ENCODE results near the gene RNF114.

The RNF114 gene

DNA sequence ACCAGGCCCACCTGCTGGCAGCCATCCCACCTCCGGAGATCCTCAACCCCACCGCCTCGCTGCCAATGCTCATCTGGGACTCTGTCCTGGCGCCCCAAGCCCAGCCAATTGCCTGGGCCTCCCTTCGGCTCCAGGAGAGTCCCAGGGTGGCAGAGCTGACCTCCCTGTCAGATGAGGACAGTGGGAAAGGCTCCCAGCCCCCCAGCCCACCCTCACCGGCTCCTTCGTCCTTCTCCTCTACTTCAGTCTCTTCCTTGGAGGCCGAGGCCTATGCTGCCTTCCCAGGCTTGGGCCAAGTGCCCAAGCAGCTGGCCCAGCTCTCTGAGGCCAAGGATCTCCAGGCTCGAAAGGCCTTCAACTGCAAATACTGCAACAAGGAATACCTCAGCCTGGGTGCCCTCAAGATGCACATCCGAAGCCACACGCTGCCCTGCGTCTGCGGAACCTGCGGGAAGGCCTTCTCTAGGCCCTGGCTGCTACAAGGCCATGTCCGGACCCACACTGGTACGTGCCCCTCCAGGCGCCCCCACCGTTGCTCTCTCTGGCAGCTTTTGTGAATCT, 47.7 kb downstream of the RNF114 start:
- no peak overlapping the region for H3K9ac ChIP-seq (ENCODE audit: low read length)
- H3K4me2 ChIP-seq (ENCODE audit: low read length): 0 out of 2 replicates have a peak overlapping the region, but pooled peaks have one; percentile 94
- peaks cover 31% of the 10 kb centered on the region for H3K4me1 ChIP-seq (ENCODE audit: low read length)
- H4K20me1 ChIP-seq (ENCODE audit: insufficient read depth, low read length): no peaks in the 10 kb centered on the region
- no peak overlapping the region for H2AFZ ChIP-seq (ENCODE audit: low read depth, low read length)
- H3K36me3 ChIP-seq (replicated peaks; ENCODE audit: low read depth, low read length): peaks cover 13% of the 10 kb centered on the region
- H3K79me2 ChIP-seq (ENCODE audit: low read length): no peaks in the 10 kb centered on the region
- no peak overlapping the region for H3K27ac ChIP-seq (ENCODE audit: low read length)
- TF ChIP-seq, protein P1, sequence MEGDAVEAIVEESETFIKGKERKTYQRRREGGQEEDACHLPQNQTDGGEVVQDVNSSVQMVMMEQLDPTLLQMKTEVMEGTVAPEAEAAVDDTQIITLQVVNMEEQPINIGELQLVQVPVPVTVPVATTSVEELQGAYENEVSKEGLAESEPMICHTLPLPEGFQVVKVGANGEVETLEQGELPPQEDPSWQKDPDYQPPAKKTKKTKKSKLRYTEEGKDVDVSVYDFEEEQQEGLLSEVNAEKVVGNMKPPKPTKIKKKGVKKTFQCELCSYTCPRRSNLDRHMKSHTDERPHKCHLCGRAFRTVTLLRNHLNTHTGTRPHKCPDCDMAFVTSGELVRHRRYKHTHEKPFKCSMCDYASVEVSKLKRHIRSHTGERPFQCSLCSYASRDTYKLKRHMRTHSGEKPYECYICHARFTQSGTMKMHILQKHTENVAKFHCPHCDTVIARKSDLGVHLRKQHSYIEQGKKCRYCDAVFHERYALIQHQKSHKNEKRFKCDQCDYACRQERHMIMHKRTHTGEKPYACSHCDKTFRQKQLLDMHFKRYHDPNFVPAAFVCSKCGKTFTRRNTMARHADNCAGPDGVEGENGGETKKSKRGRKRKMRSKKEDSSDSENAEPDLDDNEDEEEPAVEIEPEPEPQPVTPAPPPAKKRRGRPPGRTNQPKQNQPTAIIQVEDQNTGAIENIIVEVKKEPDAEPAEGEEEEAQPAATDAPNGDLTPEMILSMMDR (IDR thresholded peaks at IDR 0.05; ENCODE audit: low read depth, low read length): no peak
- TF ChIP-seq EZH2phosphoT487 (IDR thresholded peaks at IDR 0.05; ENCODE audit: low read depth): no peak
- H3K4me3 ChIP-seq (ENCODE audit: low read length): no peak overlapping the region
- H3K9me3 ChIP-seq (ENCODE audit: insufficient read depth, low read length): no peaks in the 10 kb centered on the region
- H3K27me3 ChIP-seq (ENCODE audit: low read depth, low read length): peaks cover 4% of the 10 kb centered on the region; the same call in 1 of the 2 replicates

DNA sequence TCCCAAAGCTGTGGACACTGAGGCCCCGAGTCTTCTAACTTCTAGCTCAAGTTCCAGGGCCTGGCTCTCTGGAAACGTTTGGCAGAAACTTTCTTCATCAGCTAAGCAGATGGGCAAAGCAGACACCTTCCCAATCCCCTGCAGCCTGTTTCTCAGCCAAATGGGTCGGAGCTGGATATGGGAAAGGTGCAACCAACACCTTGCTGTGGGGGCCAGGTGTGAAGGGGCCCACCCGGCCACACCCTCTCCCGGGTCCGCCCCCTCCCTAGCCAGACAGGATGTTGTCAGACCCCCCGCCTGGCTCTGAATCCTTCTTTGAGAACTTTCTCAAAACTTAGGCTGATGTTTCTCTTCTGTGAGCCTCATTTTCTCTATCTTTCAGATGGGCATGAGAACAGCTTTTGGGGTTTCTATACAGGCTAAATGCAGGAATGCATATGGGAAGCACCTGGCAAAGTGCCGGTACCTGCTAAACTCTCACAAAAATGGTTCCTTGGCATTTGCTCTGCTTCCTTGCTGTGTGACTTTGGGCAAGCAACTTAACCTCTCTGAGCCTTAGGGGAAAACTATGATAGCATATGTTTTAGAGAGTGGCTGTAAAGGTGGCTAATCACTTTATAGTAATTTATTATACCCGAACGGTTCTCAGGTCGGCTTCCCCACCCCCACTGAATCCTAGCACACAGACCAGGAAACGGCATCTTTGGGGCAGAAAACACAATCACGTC, 48.4 kb downstream of the RNF114 start:
- Histone ChIP-seq H3K27ac (ENCODE audit: low read length) (no peak overlapping the region), H2AFZ (ENCODE audit: low read depth, low read length) (no peak overlapping the region), H3K9me3 (ENCODE audit: insufficient read depth, low read length) (no peaks in the 10 kb centered on the region), H3K4me1 (ENCODE audit: low read length) (peaks cover 26% of the 10 kb centered on the region), H3K27me3 (ENCODE audit: low read depth, low read length) (peaks cover 4% of the 10 kb centered on the region; the same call in 1 of the 2 replicates), H3K79me2 (ENCODE audit: low read length) (no peaks in the 10 kb centered on the region), H4K20me1 (ENCODE audit: insufficient read depth, low read length) (no peaks in the 10 kb centered on the region), H3K9ac (ENCODE audit: low read length) (no peak overlapping the region), H3K4me2 (ENCODE audit: low read length) (no peak overlapping the region), H3K36me3 (replicated peaks; ENCODE audit: low read depth, low read length) (peaks cover 13% of the 10 kb centered on the region), H3K4me3 (ENCODE audit: low read length) (no peak overlapping the region)
- TF ChIP-seq, protein P1 (IDR thresholded peaks at IDR 0.05; ENCODE audit: low read depth, low read length): no peak
- no peak for TF ChIP-seq EZH2phosphoT487 (IDR thresholded peaks at IDR 0.05; ENCODE audit: low read depth)

DNA sequence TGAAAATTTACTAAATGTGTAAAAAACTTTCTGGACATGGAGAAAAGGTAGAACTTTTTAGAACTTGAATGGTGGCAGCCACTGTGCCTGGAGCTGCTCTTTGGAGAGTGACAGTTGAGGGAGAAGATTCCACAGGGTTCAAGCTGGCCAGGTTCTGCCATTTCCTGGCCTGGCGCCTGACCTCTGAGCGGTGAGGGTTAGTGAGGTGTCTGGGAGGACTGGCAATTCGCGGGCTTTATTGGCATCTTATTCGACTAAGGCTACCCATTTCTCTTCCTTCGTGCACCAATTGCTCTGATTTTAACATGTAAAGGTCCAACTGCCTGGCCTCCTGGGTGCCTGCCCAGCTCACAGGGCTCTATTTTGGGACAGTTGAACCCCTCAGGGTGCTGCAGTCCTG, 49.0 kb downstream of the RNF114 start:
- H3K9me3 ChIP-seq (ENCODE audit: insufficient read depth, low read length): no peaks in the 10 kb centered on the region
- H3K4me3 ChIP-seq (ENCODE audit: low read length): no peak overlapping the region
- no peak overlapping the region for H2AFZ ChIP-seq (ENCODE audit: low read depth, low read length)
- TF ChIP-seq, protein P1 (IDR thresholded peaks at IDR 0.05; ENCODE audit: low read depth, low read length): no peak
- no peak for TF ChIP-seq EZH2phosphoT487 (IDR thresholded peaks at IDR 0.05; ENCODE audit: low read depth)
- no peaks in the 10 kb centered on the region for H4K20me1 ChIP-seq (ENCODE audit: insufficient read depth, low read length)
- no peak overlapping the region for H3K9ac ChIP-seq (ENCODE audit: low read length)
- peaks cover 3% of the 10 kb centered on the region; the same call in 1 of the 2 replicates for H3K27me3 ChIP-seq (ENCODE audit: low read depth, low read length)
- no peaks in the 10 kb centered on the region for H3K79me2 ChIP-seq (ENCODE audit: low read length)
- no peak overlapping the region for H3K4me2 ChIP-seq (ENCODE audit: low read length)
- H3K27ac ChIP-seq (ENCODE audit: low read length): no peak overlapping the region
- H3K4me1 ChIP-seq (ENCODE audit: low read length): peaks cover 20% of the 10 kb centered on the region
- H3K36me3 ChIP-seq (replicated peaks; ENCODE audit: low read depth, low read length): peaks cover 13% of the 10 kb centered on the region

DNA sequence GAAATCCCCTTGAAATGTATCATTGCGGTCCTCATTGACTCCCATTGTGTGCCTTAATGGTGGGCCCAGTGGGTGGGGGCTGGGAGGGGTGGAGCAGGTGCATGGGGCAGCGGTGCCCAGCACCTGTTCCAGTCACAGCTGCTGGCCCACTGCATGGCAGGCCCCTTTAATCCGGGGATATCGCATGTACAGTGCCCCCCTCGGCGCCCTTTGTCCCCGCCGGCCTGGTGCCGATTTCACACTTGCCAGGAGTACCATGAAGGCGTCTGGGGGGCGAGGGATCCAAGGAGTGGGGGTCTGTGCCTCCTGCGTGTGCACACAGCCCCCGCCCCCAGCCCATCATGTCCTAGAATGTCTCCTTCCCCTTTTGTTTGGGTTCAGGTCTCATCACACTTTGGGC, 49.4 kb downstream of the RNF114 start:
- no peaks in the 10 kb centered on the region for H3K79me2 ChIP-seq (ENCODE audit: low read length)
- H3K4me3 ChIP-seq (ENCODE audit: low read length): no peak overlapping the region
- H3K27ac ChIP-seq (ENCODE audit: low read length): no peak overlapping the region
- H3K4me1 ChIP-seq (ENCODE audit: low read length): peaks cover 18% of the 10 kb centered on the region
- TF ChIP-seq, protein P1 (IDR thresholded peaks at IDR 0.05; ENCODE audit: low read depth, low read length): no peak
- TF ChIP-seq EZH2phosphoT487 (IDR thresholded peaks at IDR 0.05; ENCODE audit: low read depth): no peak
- H4K20me1 ChIP-seq (ENCODE audit: insufficient read depth, low read length): no peaks in the 10 kb centered on the region
- no peak overlapping the region for H3K9ac ChIP-seq (ENCODE audit: low read length)
- H3K36me3 ChIP-seq (replicated peaks; ENCODE audit: low read depth, low read length): peaks cover 13% of the 10 kb centered on the region
- no peak overlapping the region for H3K4me2 ChIP-seq (ENCODE audit: low read length)
- no peaks in the 10 kb centered on the region for H3K9me3 ChIP-seq (ENCODE audit: insufficient read depth, low read length)
- H2AFZ ChIP-seq (ENCODE audit: low read depth, low read length): no peak overlapping the region
- H3K27me3 ChIP-seq (ENCODE audit: low read depth, low read length): no peaks in the 10 kb centered on the region
